ENCODE measurements around the gene FAM184A.

DNA sequence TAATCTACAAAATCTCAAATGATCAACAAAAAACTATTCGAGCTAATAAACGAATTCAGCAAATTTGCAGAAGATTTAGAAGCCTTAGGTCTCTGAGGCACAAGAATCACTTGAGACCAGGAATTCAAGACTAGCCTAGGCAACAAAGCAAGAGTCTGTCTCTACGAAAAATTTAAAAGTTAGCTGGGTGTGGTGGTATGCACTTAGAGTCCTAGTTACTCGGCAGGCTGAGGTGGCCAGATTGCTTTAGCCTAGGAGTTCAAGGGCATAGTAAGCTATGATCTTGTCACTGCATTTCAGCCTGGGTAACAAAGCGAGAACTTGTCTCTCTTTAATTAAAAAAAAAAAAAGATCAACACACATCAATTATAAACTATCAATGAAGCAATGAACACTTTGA, 34.2 kb downstream of the FAM184A start:
- TF ChIP-seq CTBP1 (IDR thresholded peaks at IDR 0.05; ENCODE audit: borderline replicate concordance) = no peak
- TF ChIP-seq SP1 (IDR thresholded peaks at IDR 0.05) = no peak
- TF ChIP-seq FOXM1 (IDR thresholded peaks at IDR 0.05; ENCODE audit: borderline replicate concordance) = no peak
- no peak for TF ChIP-seq LEF1 (IDR thresholded peaks at IDR 0.05; ENCODE audit: borderline replicate concordance)
- TF ChIP-seq ARNT (IDR thresholded peaks at IDR 0.05) = no peak
- TF ChIP-seq BHLHE40 (IDR thresholded peaks at IDR 0.05; ENCODE audit: borderline replicate concordance) = no peak
- TF ChIP-seq L3MBTL2 (conservative IDR thresholded peaks at IDR 0.05) = no peak
- no peak for TF ChIP-seq FOXA1 (IDR thresholded peaks at IDR 0.05)
- no peak for TF ChIP-seq ELF4 (IDR thresholded peaks at IDR 0.05)
- TF ChIP-seq NFRKB (IDR thresholded peaks at IDR 0.05) = no peak
- no peak for TF ChIP-seq SUZ12 (IDR thresholded peaks at IDR 0.05)

Data from HEK293T (cell line).